Stimulated activated naive CD8-positive, alpha-beta T cell treated with anti-CD3 and anti-CD28 coated beads, Interleukin-15, Interleukin-2, amounts not matched to agents 100 U/mL and 50 U/mL, for 24 hours (primary cell): ENCODE data around the gene HAUS5.
"Not testable (repeated sequence)": the region's sequence is repeated elsewhere in the genome, so short reads cannot be mapped to it uniquely, and the experiment has no call there.

Source experiments
- ATAC-seq: fragments of 150-1000 bp; cut with Tn5 transposase; one replicate; pipeline ENCODE4 v1.10.0; 2021
- DNase-seq: peaks from one replicate; pipeline ENCODE4 v3.0.0; 2021

Gene HAUS5, protein sequence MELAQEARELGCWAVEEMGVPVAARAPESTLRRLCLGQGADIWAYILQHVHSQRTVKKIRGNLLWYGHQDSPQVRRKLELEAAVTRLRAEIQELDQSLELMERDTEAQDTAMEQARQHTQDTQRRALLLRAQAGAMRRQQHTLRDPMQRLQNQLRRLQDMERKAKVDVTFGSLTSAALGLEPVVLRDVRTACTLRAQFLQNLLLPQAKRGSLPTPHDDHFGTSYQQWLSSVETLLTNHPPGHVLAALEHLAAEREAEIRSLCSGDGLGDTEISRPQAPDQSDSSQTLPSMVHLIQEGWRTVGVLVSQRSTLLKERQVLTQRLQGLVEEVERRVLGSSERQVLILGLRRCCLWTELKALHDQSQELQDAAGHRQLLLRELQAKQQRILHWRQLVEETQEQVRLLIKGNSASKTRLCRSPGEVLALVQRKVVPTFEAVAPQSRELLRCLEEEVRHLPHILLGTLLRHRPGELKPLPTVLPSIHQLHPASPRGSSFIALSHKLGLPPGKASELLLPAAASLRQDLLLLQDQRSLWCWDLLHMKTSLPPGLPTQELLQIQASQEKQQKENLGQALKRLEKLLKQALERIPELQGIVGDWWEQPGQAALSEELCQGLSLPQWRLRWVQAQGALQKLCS

DNA sequence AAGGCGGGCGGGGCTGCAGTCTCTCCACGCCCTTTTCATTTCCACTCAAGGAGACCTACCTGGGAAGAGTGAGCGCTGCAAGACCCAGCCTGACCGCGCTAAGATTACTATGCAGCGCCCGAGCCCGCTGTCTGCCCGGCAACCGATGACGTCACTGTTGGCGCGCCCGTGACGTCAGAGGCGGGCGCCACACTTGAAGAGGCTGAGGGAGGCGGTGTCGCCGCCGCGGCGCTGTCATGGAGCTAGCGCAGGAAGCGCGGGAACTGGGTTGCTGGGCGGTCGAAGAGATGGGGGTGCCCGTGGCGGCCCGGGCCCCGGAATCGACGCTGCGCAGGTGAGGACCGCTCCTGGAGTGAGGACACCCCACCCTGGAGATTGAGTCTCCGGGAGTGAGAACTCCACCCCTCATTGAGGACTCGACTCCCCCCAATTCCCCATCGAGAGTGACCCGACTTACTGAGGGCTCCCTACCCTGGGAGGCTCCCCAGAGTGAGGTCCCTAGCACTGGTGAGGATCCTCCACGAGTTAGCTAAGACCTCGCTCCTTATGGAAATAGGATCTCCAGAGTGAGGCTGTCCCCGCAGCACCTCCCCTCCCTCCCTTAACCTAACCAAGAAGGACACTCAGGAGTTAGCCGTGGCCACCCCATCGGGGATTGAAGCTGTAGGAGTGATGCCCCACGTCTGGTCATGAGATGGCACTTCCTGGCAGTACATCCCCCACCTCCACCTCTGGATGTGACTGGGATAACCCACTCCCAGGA lies at the start of gene HAUS5:
Gene HAUS5 (plus strand): TSS at position 177 of the 763 bp plus-strand sequence. CDS start 60 bp downstream, at position 237.
- peak; percentile 96 for DNase-seq
- peak; percentile 93 for ATAC-seq

DNA sequence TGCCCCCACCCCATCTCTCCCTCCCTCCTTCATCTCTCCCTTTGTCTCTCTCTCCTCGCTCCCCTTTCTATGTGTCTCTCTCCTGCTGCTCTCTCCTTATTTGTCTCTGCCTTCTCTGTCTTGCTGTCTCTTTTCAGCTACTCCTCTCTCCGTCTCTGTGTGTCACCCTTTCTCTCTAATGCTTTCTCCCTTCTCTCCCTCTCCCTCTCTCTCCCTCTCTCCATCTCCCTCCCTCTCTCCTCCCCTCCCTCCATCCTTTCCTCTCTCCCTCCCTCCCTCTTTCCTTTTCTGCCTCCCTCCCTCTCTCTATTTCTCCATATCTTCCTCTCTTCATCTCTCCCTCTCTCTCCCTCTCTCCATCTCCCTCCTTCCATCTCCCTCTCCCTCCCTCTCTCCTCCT lies 49.8 kb upstream of the HAUS5 start:
- no peak for DNase-seq
- no peak for ATAC-seq

DNA sequence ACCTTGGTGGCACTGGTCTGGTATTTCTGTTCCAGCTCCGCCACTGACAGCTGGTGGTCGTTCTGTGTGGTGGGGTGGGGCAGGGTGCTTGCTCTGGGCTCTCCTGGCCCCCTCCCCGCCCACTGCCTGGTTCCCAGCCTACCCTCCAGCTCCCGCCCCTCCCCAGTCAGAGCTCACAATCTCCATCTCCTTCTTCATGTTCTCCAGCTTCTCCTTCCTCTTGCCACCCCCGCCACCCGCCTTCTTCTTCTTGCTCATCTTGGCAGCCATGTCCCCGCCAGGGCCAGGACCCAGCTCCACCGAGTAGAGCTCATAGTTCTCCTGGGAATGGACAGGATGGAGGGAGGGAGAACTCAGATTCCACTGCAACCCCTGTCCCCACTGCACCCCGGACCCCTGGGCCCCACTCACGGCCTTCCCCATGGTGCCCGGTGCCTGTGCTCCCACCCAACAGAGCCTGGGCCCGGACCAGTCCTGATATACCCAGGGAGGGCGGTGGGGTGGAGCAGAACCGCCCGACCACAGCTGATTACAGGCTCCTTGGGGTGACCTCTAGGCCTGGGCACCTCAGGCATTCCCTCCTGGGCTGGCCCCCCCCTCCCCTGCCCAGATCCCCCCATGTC lies 49.2 kb upstream of the HAUS5 start, which contains the start of gene ATP4A:
Gene ATP4A (minus strand): TSS at position 452 of the 623 bp plus-strand sequence. CDS start 29 bp downstream, at position 423.
- DNase-seq (no peak), ATAC-seq (no peak)

DNA sequence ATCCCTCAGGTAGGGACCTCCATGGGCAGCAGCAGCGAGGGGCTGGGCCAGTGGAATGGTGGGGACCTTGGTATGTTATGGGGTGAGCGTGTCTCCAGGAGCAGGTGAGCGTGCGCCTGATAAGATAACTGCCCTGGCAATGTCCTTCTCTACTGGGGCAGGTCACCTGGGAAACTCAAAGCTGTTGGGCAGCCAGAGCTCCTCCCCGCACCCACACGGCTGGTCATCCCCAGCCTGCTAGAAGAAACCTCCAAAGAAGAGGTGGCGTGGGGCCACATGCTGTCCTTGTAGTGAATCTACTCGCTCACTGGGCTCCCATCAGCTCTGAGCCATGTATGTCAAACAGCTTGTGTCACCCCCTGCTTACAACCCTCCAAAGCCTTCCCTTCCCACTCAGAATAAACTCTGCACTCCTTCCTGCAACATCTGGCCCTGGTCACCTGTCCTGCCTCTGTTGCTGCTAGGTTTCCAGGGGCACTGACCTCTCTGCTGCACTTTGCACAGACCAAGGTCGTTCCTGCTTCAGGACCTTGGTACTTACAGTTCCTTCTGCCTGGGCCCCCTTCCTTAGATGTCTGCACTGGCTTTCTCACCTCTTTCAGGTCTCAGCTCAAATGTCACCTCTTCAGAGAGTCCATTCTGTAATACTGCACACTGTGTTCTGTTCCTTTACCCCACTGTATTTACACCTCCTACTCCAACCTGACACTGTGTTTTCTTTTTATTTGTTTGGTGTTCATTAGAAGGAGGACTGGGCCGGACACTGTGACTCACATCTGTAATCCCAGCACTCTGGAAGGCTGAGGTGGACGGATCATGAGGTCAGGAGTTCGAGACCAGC lies 47.3 kb upstream of the HAUS5 start:
- DNase-seq (no peak), ATAC-seq (no peak)

DNA sequence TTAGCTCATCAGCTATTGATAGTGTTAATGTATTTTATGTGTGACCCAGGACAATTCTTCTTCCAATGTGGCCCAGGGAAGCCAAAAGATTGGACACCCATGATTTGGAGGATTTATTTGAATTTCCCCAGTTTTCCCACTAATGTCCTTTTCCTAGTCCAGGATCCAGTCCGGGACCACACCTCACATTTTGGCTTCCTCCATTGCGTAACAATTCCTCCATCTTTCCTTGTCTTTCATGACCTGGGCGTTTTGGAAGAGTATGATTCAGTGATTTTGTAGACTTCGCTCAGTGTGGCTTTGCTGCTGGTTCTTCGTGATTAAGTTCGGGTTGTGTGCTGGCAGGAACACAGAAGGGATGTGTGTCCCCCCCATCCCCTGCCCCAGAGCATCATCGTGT lies 45.8 kb upstream of the HAUS5 start:
- ATAC-seq, result no peak

DNA sequence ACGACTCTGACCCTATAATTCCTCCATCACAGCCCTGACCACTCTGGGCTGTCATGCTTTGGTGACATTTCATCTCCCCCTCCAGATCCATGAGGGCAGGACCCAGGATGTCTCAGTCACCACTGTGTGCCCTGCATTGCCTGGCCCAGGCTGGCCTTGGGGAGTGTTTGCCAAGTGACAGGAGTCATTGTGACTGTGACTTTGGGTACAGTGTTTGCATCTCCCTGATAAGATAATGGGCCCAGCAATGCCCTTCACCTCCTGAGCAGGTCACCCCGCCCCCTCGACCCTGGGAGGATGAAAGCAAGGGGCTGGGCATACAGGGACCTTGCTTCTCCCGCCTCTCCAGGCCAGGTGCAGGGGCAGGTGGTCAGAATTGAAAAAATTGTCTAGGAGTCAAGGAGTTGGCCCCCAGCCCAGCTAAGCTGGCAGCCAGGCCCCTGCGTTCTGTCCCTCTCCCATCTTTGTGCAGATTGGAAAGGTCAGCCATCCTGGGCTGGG lies 43.2 kb upstream of the HAUS5 start:
- no peak for DNase-seq

More for the DNA sequence above, 45.8 kb upstream of the HAUS5 start:
- DNase-seq, result no peak

DNA sequence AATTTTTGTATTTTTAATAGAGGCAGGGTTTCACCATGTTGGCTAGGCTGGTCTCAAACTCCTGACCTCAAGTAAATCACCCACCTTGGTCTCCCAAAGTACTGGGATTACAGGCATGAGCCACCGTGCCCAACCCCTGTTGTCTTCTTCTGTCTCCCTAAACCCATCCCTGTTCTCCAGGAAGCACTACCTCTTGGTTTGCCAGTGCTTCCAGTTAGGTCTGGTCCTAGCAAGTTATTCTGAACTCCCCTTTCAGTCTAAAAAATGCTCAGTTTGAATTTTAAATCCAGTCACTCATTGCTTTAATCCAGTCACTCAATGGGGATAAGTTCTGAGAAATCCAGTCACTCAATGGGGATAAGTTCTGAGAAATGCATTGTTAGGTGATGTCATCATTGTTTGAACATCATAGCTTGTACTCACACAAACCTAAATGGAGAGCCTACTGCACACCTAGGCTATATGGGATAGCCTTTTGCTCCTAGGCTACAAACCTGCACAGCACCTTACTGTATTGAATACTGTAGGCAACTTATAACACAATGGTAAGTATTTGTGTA lies 41.0 kb upstream of the HAUS5 start:
- DNase-seq (no peak), ATAC-seq (no peak)

More for the DNA sequence above, 43.2 kb upstream of the HAUS5 start:
- ATAC-seq, result no peak

DNA sequence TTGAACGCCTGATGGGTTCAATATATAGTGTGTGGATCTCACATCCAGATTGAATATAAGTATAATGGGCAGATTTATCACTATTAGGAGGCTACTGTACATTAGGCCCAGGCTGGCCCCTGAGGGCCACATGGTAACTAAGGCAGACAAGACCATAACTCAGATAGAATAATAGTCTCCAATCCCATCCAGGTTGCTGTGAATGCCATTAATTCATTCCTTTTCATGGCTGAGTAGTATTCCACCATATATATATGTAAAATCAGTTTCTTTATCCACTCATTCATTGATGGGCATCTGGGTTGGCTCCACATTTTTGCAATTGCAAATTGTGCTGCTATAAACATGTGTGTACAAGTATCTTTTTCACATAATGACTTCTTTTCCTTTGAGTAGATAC lies 34.6 kb upstream of the HAUS5 start:
- DNase-seq (no peak), ATAC-seq (no peak)

DNA sequence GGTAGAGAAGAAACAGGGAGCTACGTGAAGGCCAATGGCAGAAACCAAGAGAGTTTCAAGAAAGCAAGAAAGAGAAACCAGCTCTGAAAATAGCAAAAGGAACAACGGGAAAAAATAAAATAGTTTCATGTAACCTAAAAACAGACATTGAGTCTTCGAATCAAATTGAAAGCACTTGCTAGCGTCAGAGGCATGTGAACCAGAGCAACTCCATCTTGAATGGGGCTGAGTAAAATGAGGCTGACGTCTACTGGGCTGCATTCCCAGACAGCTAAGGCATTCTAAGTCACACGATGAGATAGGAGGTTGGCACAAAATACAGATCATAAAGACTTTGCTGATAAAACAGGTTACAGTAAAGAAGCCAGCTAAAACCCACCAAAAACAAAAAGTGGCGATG lies 33.8 kb upstream of the HAUS5 start:
- DNase-seq (no peak), ATAC-seq (no peak)

DNA sequence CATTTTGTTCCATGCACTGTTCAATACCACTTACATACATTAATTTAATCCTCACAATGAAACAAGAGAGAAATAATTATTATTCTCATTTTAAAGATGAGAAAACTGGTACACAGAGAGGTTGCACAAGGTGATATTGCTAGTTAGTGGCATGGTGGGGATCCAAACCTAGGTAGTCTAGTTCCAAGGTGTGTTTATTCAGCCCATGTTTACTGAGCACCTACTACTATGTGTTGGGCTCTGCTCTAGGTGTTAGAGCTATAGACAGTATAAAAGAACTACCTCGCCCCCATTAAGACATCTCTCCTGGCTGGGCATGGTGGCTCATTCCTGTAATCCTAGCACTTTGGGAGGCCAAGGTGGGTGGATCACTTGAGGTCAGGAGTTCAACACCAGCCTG lies 29.8 kb upstream of the HAUS5 start:
- no peak for DNase-seq

DNA sequence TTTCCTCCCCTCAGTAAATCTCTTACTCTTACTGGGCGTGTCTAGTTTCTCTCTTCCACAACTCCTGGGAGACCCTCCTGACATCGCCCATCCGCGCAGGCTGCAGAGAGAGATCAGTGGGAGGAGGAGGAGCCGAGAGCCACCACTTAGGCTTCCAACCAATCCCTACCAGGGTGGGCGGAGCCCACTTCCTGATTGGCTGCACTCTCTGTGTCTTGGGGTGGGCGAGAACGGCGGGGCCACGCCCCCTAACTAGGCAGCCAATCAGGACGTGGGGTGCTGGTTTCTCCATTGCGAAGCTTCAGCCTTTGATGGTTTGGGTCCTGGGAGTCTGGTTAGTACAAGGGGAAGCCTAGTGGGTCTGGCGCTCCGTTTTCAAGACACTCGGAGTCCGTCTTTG lies 26.7 kb upstream of the HAUS5 start, which contains the start of gene PMIS2:
Gene PMIS2 (plus strand): TSS at position 326 of the 400 bp plus-strand sequence. CDS start 87 bp downstream, outside the sequence.
- DNase-seq (peak; percentile 28), ATAC-seq (no peak)

More for the DNA sequence above, 29.8 kb upstream of the HAUS5 start:
- no peak for ATAC-seq

DNA sequence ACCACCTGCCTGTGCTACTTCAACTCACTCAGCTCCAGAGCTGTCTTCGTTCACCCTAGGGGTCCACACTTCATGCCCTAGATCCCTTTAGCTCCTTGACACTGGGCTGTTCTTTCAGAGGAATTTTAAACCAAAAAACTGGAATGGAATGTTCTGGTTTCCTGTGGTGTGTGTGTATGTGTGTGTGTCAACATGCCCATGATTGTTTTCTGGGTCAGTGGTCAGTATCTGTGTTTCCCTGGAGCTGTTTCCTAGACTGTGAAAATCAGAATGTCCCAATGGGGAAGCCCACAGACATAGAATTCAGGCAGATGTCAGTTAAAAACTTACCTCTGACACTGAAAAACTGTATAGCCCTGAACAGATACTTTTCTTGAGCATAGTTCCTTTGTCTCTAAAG lies 25.2 kb upstream of the HAUS5 start:
- DNase-seq (no peak), ATAC-seq (no peak)

DNA sequence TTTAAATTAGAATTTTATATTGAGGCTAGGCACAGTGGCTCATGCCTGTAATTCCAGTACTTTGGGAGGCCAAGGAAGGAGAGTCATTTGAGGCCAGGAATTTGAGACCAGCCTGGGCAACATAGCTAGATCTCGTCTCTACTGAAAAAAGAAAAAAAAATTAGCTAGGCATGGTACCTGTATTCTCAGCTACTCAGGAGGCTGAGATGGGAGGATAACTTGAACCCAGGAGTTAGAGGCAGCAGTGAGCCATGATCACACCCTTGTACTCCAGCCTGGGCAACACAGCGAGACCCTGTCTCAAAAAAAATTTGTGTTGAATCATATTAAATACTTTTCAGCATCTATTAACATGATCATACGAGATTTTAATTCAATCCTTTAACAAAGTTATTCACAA lies 21.7 kb upstream of the HAUS5 start:
- DNase-seq (no peak), ATAC-seq (no peak)

DNA sequence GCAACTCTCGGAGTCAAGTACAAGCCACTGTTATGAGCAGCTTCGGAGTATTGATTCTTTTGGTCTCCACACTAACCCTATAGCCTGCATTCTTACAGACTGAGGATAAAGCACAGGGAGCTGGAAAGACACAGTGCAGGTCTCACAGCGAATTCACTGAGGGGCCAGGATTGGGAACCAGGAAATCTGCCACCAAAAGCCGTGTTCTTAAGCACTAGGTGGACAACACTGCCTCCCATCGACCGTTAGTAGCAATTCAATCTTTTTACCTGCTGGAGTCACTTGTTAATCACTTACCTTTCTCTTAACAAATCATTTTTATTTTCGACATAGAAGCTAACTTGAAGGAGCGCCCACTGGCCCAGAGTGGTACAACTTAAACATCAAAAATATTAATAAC lies 20.3 kb upstream of the HAUS5 start:
- DNase-seq (no peak), ATAC-seq (no peak)

DNA sequence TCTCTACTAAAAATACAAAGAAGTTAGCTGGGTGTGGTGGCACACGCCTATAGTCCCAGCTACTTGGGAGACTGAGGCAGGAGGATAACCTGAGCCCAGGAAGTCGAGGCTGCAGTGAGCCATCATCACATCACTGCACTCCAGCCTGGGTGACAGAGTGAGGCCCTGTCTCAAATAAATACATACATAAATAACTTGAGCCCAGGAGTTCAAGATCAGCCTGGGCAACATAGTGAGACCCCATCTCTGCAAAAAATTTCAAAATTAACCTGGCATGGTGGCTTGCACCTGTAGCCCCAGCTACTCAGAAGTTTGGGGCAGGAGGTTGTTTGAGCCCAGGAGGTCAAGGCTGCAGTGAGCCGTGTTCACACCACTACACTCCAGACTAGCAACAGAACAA lies 17.5 kb upstream of the HAUS5 start:
- ATAC-seq, DNase-seq: not testable (repeated sequence)

DNA sequence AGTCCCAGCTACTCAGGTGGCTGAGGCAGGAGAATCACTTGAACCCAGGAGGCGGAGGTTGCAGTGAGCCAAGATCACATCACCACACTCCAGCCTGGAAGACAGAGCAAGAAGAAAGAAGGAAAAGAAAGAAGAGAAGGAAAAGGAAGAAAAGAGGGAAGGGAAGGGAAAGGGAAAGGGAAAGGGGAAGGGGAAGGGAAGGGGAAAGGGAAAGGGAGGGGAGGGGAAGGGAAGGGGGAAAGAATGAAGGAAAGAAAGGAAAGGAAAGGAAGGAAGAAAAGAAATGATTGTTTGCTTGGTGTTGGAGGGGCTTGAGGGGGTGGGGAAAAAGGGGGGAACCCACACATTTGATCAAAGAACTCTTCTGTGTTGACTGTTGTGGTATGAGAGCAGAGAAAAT lies 16.6 kb upstream of the HAUS5 start:
- no peak for DNase-seq
- no peak for ATAC-seq

DNA sequence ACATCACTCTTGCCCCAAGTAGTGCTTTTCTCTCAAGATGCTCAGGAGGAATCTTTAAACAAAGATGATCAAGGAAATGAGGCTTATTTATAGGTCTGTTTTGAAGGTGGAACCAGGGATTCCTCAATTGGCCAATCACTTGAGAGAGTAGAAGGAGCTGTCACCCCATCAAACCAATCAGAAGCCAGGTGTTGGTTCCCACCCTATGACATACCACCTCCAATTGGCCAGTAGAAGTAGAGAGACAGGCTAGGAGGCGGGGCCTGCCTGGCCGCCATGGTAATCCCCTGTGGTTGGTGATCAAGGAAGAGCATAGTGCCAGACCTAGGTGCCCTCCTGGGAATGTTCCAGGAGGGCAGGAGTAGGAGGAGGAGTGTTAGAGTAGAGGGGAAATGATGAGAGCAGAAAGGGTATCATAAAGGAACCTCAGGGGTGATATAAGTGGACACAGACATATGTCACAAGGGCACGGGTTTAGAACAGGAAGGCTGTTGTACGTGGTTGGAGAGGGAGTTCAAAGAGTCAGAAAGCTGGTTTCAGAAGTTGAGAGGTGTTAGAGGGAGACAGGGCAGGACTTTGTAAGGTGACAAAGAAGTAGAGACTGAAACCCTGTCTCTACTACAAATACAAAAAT lies 16.1 kb upstream of the HAUS5 start:
- peak; percentile 71 for ATAC-seq
- peak; percentile 27 for DNase-seq

DNA sequence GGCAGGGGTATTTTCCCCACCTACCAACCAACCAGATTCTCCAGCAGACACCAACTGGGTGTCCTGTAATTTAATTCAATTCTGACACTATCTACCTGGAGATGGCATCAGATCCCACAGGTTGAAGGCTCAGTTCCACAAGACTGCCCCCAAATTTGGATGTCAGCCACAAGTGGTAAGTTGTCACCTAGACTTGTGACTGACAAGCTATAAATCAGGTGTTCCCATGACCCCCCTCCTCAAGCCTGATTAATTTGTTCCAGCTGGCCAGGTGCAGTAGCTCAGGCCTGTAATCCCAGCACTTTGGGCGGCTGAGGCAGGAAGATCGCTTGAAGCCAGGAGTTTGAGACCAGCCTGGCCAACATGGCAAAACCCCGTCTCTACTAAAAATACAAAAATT lies 10.6 kb upstream of the HAUS5 start:
- ATAC-seq (no peak), DNase-seq (no peak)

DNA sequence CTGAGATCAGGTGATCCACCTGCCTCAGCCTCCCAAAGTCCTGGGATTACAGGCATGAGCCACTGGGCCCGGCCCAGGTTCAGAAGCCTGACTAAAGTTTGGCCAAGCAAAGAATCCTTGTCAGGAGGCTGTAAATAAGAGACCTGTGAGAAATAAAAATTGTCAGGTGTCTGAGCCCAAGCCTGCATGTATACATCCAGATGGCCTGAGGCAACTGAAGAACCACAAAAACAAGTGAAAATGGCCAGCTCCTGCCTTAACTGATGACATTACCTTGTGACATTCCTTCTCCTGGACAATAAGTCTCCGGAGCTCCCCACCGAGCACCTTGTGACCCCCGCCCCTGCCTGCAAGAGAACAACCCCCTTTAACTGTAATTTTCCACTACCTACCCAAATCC lies 8.1 kb upstream of the HAUS5 start:
- not testable (repeated sequence) for DNase-seq, ATAC-seq

DNA sequence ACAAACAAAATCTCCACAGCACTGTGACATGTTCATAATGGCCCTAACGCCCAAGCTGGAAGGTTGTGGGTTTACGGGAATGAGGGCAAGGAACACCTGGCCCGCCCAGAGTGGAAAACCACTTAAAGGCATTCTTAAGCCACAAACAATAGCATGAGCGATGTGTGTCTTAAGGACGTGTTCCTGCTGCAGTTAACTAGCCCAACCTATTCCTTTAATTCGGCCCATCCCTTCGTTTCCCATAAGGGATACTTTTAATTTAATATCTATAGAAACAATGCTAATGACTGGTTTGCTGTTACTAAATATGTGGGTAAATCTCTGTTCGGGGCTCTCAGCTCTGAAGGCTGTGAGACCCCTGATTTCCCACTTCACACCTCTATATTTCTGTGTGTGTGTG lies 5.4 kb upstream of the HAUS5 start:
- not testable (repeated sequence) for ATAC-seq, DNase-seq
